ENCODE measurements around the gene GREB1. TPM values are rescaled to one million over a fixed set of nuclear protein-coding genes. Genes with fewer than 3 reads are reported as not detected.

GREB1 gene
- total and polyA plus RNA-seq, 2 donors (not counting 1 experiment from before 2014, with no cell fraction given), result 0.04 to 0.39 TPM

DNA sequence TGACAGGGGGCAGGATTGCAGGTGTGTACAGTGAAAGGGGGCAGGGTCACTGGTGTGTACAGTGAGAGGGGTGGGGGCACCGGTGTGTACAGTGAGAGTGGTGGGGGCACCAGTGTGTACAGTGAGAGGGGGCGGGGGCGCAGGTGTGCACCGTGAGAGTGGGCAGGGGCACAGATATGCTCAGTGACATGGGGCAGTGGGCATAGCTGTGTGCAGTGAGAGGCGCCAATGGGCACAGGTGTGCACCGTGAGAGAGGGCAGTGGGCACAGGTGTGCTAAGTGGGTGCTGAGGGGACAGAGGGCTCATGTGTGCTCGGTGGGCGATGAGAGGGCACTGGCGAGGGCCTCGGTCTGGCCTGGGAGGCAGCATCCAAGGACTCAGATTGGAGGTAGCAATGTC lies 63.0 kb downstream of the GREB1 start:
- DNase-seq, result no peak
- peaks cover 9% of the 10 kb centered on the region for H3K27me3 Mint-ChIP-seq
- no peak overlapping the region for H3K9ac ChIP-seq (ENCODE audit: low read length)
- intact Hi-C loops (cut with micrococcal nuclease), result no loop called here
- H3K4me3 Mint-ChIP-seq, result no peak overlapping the region
- H3K4me1 Mint-ChIP-seq, result no peaks in the 10 kb centered on the region
- no peaks in the 10 kb centered on the region for H3K4me1 ChIP-seq (ENCODE audit: control insufficient read depth in 2 of 2, insufficient read depth in 2 of 2, low read length in 2 of 2)
- 97% methylated on average over 9 of the region's 10 CpGs for WGBS (ENCODE audit: insufficient coverage)
- no peak for ATAC-seq (ENCODE audit: low read depth)
- no peak overlapping the region for H3K27ac ChIP-seq (ENCODE audit: low read length in 2 of 2)
- TF ChIP-seq, protein P1, sequence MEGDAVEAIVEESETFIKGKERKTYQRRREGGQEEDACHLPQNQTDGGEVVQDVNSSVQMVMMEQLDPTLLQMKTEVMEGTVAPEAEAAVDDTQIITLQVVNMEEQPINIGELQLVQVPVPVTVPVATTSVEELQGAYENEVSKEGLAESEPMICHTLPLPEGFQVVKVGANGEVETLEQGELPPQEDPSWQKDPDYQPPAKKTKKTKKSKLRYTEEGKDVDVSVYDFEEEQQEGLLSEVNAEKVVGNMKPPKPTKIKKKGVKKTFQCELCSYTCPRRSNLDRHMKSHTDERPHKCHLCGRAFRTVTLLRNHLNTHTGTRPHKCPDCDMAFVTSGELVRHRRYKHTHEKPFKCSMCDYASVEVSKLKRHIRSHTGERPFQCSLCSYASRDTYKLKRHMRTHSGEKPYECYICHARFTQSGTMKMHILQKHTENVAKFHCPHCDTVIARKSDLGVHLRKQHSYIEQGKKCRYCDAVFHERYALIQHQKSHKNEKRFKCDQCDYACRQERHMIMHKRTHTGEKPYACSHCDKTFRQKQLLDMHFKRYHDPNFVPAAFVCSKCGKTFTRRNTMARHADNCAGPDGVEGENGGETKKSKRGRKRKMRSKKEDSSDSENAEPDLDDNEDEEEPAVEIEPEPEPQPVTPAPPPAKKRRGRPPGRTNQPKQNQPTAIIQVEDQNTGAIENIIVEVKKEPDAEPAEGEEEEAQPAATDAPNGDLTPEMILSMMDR (IDR thresholded peaks at IDR 0.05), result no peak
- TF ChIP-seq EZH2 (IDR thresholded peaks at IDR 0.05; ENCODE audit: borderline replicate concordance, insufficient read depth, low read depth, low read length, poor library complexity, severe bottlenecking), result no peak
- no peaks in the 10 kb centered on the region for H3K27me3 ChIP-seq (replicated peaks in 1 of 4; ENCODE audit: control extremely low read depth in 1 of 4, control insufficient read depth in 3 of 4, insufficient read depth in 4 of 4, low read length in 3 of 4)
- H4K20me1 ChIP-seq (ENCODE audit: control insufficient read depth, insufficient read depth, low read length, poor library complexity, severe bottlenecking), result no peaks in the 10 kb centered on the region
- H3K79me2 ChIP-seq (ENCODE audit: control insufficient read depth, insufficient read depth, low read length), result no peaks in the 10 kb centered on the region
- POLR2A ChIA-PET, result no interaction called here
- H3K9me3 Mint-ChIP-seq (ENCODE audit: insufficient read depth), result no peaks in the 10 kb centered on the region
- no peak overlapping the region for H3K4me3 ChIP-seq (ENCODE audit: control extremely low read depth in 1 of 5, extremely low read depth in 1 of 5, insufficient read depth in 1 of 5, low read depth in 2 of 5, low read length in 4 of 5)
- H3K9me3 ChIP-seq (ENCODE audit: control extremely low read depth in 1 of 3, control insufficient read depth in 2 of 3, insufficient read depth in 1 of 3, low read length in 2 of 3), result no peaks in the 10 kb centered on the region
- H3K4me2 ChIP-seq (replicated peaks; ENCODE audit: low read depth, low read length, poor library complexity, severe bottlenecking), result no peak overlapping the region
- CTCF ChIA-PET, result no interaction called here
- H3K27ac Mint-ChIP-seq, result no peak overlapping the region
- no peak overlapping the region for H2AFZ ChIP-seq (ENCODE audit: insufficient read depth, low read depth, low read length, poor library complexity, severe bottlenecking)
- H3K36me3 ChIP-seq (replicated peaks in 1 of 2; ENCODE audit: control extremely low read depth in 1 of 2, control insufficient read depth in 1 of 2, extremely low read depth in 1 of 2, insufficient read depth in 2 of 2, low read length in 1 of 2), result no peaks in the 10 kb centered on the region

DNA sequence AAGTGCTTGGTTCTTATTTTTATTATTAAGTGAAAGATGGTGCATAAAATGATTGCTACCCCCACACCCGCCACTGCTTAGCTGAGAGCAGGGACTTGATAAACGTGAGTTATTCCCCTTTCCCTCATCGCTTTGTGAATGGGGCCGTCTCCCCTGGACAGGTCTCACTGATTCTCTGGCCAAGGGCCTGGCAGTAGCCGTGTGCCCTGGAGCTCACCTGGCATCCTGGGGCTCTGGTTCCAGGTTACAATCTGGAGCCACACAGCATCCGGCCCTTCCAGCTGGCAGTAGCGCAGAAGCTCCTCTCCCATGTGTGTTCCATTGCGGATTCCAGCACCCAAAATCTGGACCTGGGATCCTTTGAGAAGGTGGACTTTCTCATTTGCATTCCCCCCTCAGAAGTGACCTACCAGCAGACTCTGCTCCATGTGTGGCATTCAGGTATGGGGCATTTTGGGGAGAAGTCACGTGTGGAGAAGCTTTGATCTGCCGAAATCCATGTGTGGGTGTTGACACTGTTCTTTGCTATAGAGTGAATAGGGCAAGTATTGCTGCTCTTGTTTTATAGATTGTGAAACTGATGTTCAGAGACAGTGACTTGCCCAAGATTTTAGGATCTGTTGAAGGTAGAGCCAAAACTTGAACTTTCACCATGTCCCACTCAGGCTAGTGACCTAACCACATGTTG lies 63.8 kb downstream of the GREB1 start:
- TF ChIP-seq, protein P1 (IDR thresholded peaks at IDR 0.05), result no peak
- TF ChIP-seq EZH2 (IDR thresholded peaks at IDR 0.05; ENCODE audit: borderline replicate concordance, insufficient read depth, low read depth, low read length, poor library complexity, severe bottlenecking), result no peak
- Histone ChIP-seq H3K36me3 (replicated peaks in 1 of 2; ENCODE audit: control extremely low read depth in 1 of 2, control insufficient read depth in 1 of 2, extremely low read depth in 1 of 2, insufficient read depth in 2 of 2, low read length in 1 of 2) (no peaks in the 10 kb centered on the region), H3K9ac (ENCODE audit: low read length) (no peak overlapping the region), H3K4me2 (replicated peaks; ENCODE audit: low read depth, low read length, poor library complexity, severe bottlenecking) (no peak overlapping the region), H3K27me3 (replicated peaks in 1 of 4; ENCODE audit: control extremely low read depth in 1 of 4, control insufficient read depth in 3 of 4, insufficient read depth in 4 of 4, low read length in 3 of 4) (no peaks in the 10 kb centered on the region), H3K79me2 (ENCODE audit: control insufficient read depth, insufficient read depth, low read length) (no peaks in the 10 kb centered on the region), H3K9me3 (ENCODE audit: control extremely low read depth in 1 of 3, control insufficient read depth in 2 of 3, insufficient read depth in 1 of 3, low read length in 2 of 3) (no peaks in the 10 kb centered on the region), H2AFZ (ENCODE audit: insufficient read depth, low read depth, low read length, poor library complexity, severe bottlenecking) (no peak overlapping the region), H3K27ac (ENCODE audit: low read length in 2 of 2) (no peak overlapping the region), H3K4me1 (ENCODE audit: control insufficient read depth in 2 of 2, insufficient read depth in 2 of 2, low read length in 2 of 2) (no peaks in the 10 kb centered on the region), H4K20me1 (ENCODE audit: control insufficient read depth, insufficient read depth, low read length, poor library complexity, severe bottlenecking) (no peaks in the 10 kb centered on the region), H3K4me3 (ENCODE audit: control extremely low read depth in 1 of 5, extremely low read depth in 1 of 5, insufficient read depth in 1 of 5, low read depth in 2 of 5, low read length in 4 of 5) (no peak overlapping the region)
- Mint-ChIP-seq H3K9me3 (ENCODE audit: insufficient read depth) (no peaks in the 10 kb centered on the region), H3K27me3 (peaks cover 9% of the 10 kb centered on the region), H3K27ac (no peak overlapping the region), H3K4me3 (no peak overlapping the region), H3K4me1 (no peaks in the 10 kb centered on the region)
- DNase-seq (no peak), ATAC-seq (ENCODE audit: low read depth) (no peak)
- ChIA-PET CTCF (no interaction called here), POLR2A (no interaction called here)
- intact Hi-C loops (cut with micrococcal nuclease), result no loop called here
- WGBS (ENCODE audit: insufficient coverage), result 91% methylated on average over 10 of the region's 10 CpGs

All from B cell (primary cell).